Measurements from ENCODE around the gene SEPTIN8.
A peak's percentile ranks its signal among the peaks of the same experiment; 100 is the strongest.

Gene SEPTIN8

GRCh38 chr5:132821791-132822190 lies 44.8 kb upstream of the SEPTIN8 start:
- no peak for TF ChIP-seq TAF1 (IDR thresholded peaks at IDR 0.05; ENCODE audit: low read depth)
- no peak for TF ChIP-seq CREB1 (IDR thresholded peaks at IDR 0.05; ENCODE audit: low read depth)
- no peak for TF ChIP-seq USF1 (IDR thresholded peaks at IDR 0.05)

GRCh38 chr5:132821350-132821749 lies 44.3 kb upstream of the SEPTIN8 start:
- TF ChIP-seq MAX (IDR thresholded peaks at IDR 0.05) (no peak), TEAD4 (IDR thresholded peaks at IDR 0.05) (no peak), REST (IDR thresholded peaks at IDR 0.05; ENCODE audit: low read depth) (no peak), FOXM1 (IDR thresholded peaks at IDR 0.05; ENCODE audit: borderline replicate concordance, low read depth) (no peak), CEBPB (IDR thresholded peaks at IDR 0.05) (no peak), YY1 (IDR thresholded peaks at IDR 0.05; ENCODE audit: low read depth) (no peak), NFIC (IDR thresholded peaks at IDR 0.05) (no peak), USF1 (IDR thresholded peaks at IDR 0.05) (no peak), CREB1 (IDR thresholded peaks at IDR 0.05; ENCODE audit: low read depth) (no peak), TAF1 (IDR thresholded peaks at IDR 0.05; ENCODE audit: low read depth) (no peak), ZBTB7A (IDR thresholded peaks at IDR 0.05; ENCODE audit: low read depth) (no peak), EP300 (IDR thresholded peaks at IDR 0.05; ENCODE audit: borderline replicate concordance) (no peak), RAD21 (IDR thresholded peaks at IDR 0.05; ENCODE audit: low read depth) (no peak), TCF12 (IDR thresholded peaks at IDR 0.05; ENCODE audit: low read depth) (no peak), EGR1 (IDR thresholded peaks at IDR 0.05) (no peak)

GRCh38 chr5:132820162-132820754 lies 43.2 kb upstream of the SEPTIN8 start:
- TF ChIP-seq TAF1 (IDR thresholded peaks at IDR 0.05; ENCODE audit: low read depth) = no peak
- TF ChIP-seq YY1 (IDR thresholded peaks at IDR 0.05; ENCODE audit: low read depth) = 0 out of 2 replicates have a peak, but pooled peaks have one; percentile 40
- TF ChIP-seq TCF12 (IDR thresholded peaks at IDR 0.05; ENCODE audit: low read depth) = peak; percentile 43; the same call in 1 of the 2 replicates
- no peak for TF ChIP-seq MAX (IDR thresholded peaks at IDR 0.05)
- peak; percentile 94 for TF ChIP-seq RAD21 (IDR thresholded peaks at IDR 0.05; ENCODE audit: low read depth)
- no peak for TF ChIP-seq EGR1 (IDR thresholded peaks at IDR 0.05)

- TF ChIP-seq YY1 (IDR thresholded peaks at IDR 0.05; ENCODE audit: low read depth) (no peak), TCF12 (IDR thresholded peaks at IDR 0.05; ENCODE audit: low read depth) (no peak), CREB1 (IDR thresholded peaks at IDR 0.05; ENCODE audit: low read depth) (no peak), FOXM1 (IDR thresholded peaks at IDR 0.05; ENCODE audit: borderline replicate concordance, low read depth) (no peak), USF1 (IDR thresholded peaks at IDR 0.05) (no peak), RAD21 (IDR thresholded peaks at IDR 0.05; ENCODE audit: low read depth) (no peak), REST (IDR thresholded peaks at IDR 0.05; ENCODE audit: low read depth) (no peak), TAF1 (IDR thresholded peaks at IDR 0.05; ENCODE audit: low read depth) (no peak), MAX (IDR thresholded peaks at IDR 0.05) (no peak), TEAD4 (IDR thresholded peaks at IDR 0.05) (no peak), CEBPB (IDR thresholded peaks at IDR 0.05) (no peak), NFIC (IDR thresholded peaks at IDR 0.05) (no peak), EP300 (IDR thresholded peaks at IDR 0.05; ENCODE audit: borderline replicate concordance) (no peak), ZBTB7A (IDR thresholded peaks at IDR 0.05; ENCODE audit: low read depth) (no peak), EGR1 (IDR thresholded peaks at IDR 0.05) (no peak)
Observed at GRCh38 chr5:132819468-132819867, 42.4 kb upstream of the SEPTIN8 start.

GRCh38 chr5:132817011-132817410 lies 40.0 kb upstream of the SEPTIN8 start:
- TF ChIP-seq USF1 (IDR thresholded peaks at IDR 0.05) = no peak
- no peak for TF ChIP-seq CEBPB (IDR thresholded peaks at IDR 0.05)
- TF ChIP-seq YY1 (IDR thresholded peaks at IDR 0.05; ENCODE audit: low read depth) = no peak
- no peak for TF ChIP-seq CREB1 (IDR thresholded peaks at IDR 0.05; ENCODE audit: low read depth)
- no peak for TF ChIP-seq TAF1 (IDR thresholded peaks at IDR 0.05; ENCODE audit: low read depth)
- no peak for TF ChIP-seq EP300 (IDR thresholded peaks at IDR 0.05; ENCODE audit: borderline replicate concordance)
- TF ChIP-seq MAX (IDR thresholded peaks at IDR 0.05) = no peak
- no peak for TF ChIP-seq RAD21 (IDR thresholded peaks at IDR 0.05; ENCODE audit: low read depth)
- TF ChIP-seq NFIC (IDR thresholded peaks at IDR 0.05) = no peak
- TF ChIP-seq FOXM1 (IDR thresholded peaks at IDR 0.05; ENCODE audit: borderline replicate concordance, low read depth) = no peak
- TF ChIP-seq EGR1 (IDR thresholded peaks at IDR 0.05) = no peak
- no peak for TF ChIP-seq TCF12 (IDR thresholded peaks at IDR 0.05; ENCODE audit: low read depth)
- TF ChIP-seq TEAD4 (IDR thresholded peaks at IDR 0.05) = no peak
- no peak for TF ChIP-seq ZBTB7A (IDR thresholded peaks at IDR 0.05; ENCODE audit: low read depth)
- TF ChIP-seq REST (IDR thresholded peaks at IDR 0.05; ENCODE audit: low read depth) = no peak

Data from Ishikawa (cell line).